Liver (tissue), 9 donors: ENCODE measurements around the gene SLC6A8. TPM values are rescaled to one million over a fixed set of nuclear protein-coding genes. Genes with fewer than 3 reads are reported as not detected.
"Not testable (repeated sequence)": the region's sequence is repeated elsewhere in the genome, so short reads cannot be mapped to it uniquely, and the experiment has no call there.

Source experiments
- DNase-seq: peaks from one replicate; pipeline ENCODE4 v3.0.0-alpha.2; 2017; ENCODE audit warnings: low spot score
- H3K27ac ChIP-seq, 2 donors: one replicate each; pipeline ENCODE4 v1.7.0; 2013; ENCODE audit warnings: inconsistent platforms in 2 of 2, low read length in 2 of 2, control low read depth in 1 of 2, low read depth in 1 of 2, mild to moderate bottlenecking in 1 of 2
- H3K27me3 ChIP-seq, 4 donors: one replicate each; pipeline versions ENCODE4 v1.6.1 to v1.7.0; 2013; ENCODE audit warnings: low read length in 3 of 4, inconsistent platforms in 1 of 4, mild to moderate bottlenecking in 1 of 4, moderate library complexity in 1 of 4; ENCODE audit not compliant: control insufficient read depth in 4 of 4, insufficient read depth in 4 of 4
- H3K36me3 ChIP-seq, 4 donors: one replicate each; pipeline versions ENCODE4 v1.6.1 to v1.7.0; 2013; ENCODE audit warnings: low read length in 3 of 4, mild to moderate bottlenecking in 3 of 4, low read depth in 1 of 4, moderate library complexity in 1 of 4; ENCODE audit not compliant: control insufficient read depth in 4 of 4, insufficient read depth in 3 of 4
- H3K4me1 ChIP-seq, 4 donors: one replicate each; pipeline versions ENCODE4 v1.6.1 to v1.7.0; 2013; ENCODE audit warnings: low read length in 3 of 4, mild to moderate bottlenecking in 3 of 4, moderate library complexity in 1 of 4; ENCODE audit not compliant: control insufficient read depth in 4 of 4, insufficient read depth in 4 of 4
- H3K4me3 ChIP-seq, 3 donors: one replicate each; pipeline versions ENCODE4 v1.6.1 to v1.7.0; 2013; ENCODE audit warnings: low read length in 3 of 3, control low read depth in 1 of 3, low read depth in 1 of 3, mild to moderate bottlenecking in 1 of 3
- H3K9ac ChIP-seq, 2 donors: one replicate each; pipeline ENCODE4 v1.7.0; 2013; ENCODE audit warnings: low read length in 2 of 2, mild to moderate bottlenecking in 2 of 2, moderate library complexity in 2 of 2, control low read depth in 1 of 2, low read depth in 1 of 2
- H3K9me3 ChIP-seq, 4 donors: one replicate each; pipeline versions ENCODE4 v1.6.1 to v1.7.0; 2013; ENCODE audit warnings: low read length in 3 of 4; ENCODE audit not compliant: control insufficient read depth in 4 of 4
- EGR1 ChIP-seq, 2 donors: IDR thresholded peaks; 2 replicates each; pipeline ENCODE4 v1.6.1; 2016 to 2018; ENCODE audit warnings: antibody characterized with exemption in 2 of 2, low read depth in 2 of 2
- FOXA2 ChIP-seq: IDR thresholded peaks from 2 replicates; pipeline ENCODE4 v1.6.1; 2016; ENCODE audit warnings: antibody characterized with exemption
- HNF4A ChIP-seq, 2 donors: conservative IDR thresholded peaks; 2 replicates each; pipeline ENCODE4 v1.6.1; 2016; ENCODE audit warnings: antibody characterized with exemption in 2 of 2, mild to moderate bottlenecking in 2 of 2
- HNF4G ChIP-seq: IDR thresholded peaks from 2 replicates; pipeline ENCODE4 v1.6.1; 2016; ENCODE audit warnings: antibody characterized with exemption
- JUND ChIP-seq, 2 donors: IDR thresholded peaks; 2 replicates each; pipeline ENCODE4 v1.6.1; 2016; ENCODE audit warnings: antibody characterized with exemption in 2 of 2
- NR2F2 ChIP-seq: IDR thresholded peaks from 2 replicates; pipeline ENCODE4 v1.6.1; 2016; ENCODE audit warnings: antibody characterized with exemption
- RAD21 ChIP-seq, 2 donors: IDR thresholded peaks; 2 replicates each; pipeline ENCODE4 v1.6.1; 2016; ENCODE audit warnings: antibody characterized with exemption in 2 of 2, mild to moderate bottlenecking in 2 of 2
- RXRA ChIP-seq, 2 donors: IDR thresholded peaks; 2 replicates each; pipeline ENCODE4 v1.6.1; 2017 to 2018; ENCODE audit warnings: antibody characterized with exemption in 2 of 2, mild to moderate bottlenecking in 1 of 2
- WGBS: extraction: QIAGEN DNeasy Blood & Tissue Kit; methylation state at CpG from one replicate; pipeline ENCODE4 v1.1.7; 2013; 5-methylcytosine and 5-hydroxymethylcytosine counted together
- polyA plus RNA-seq, 2 donors: library from polyadenylated mRNA; stranded (reverse) in 1 of 2; unstranded in 1 of 2; fragments of 200-250 nt in 1 of 2; fragments of >200 nt in 1 of 2; fragmentation: Nextera tagmentation in 1 of 2; extraction: Ambion mirVana in 1 of 2; gene quantifications; one replicate each; pipeline versions ENCODE4 v1.2.1 to v1.2.3, GENCODE V29; 2013 to 2015
- total RNA-seq, 2 donors: library from RNA; depleted of rRNA; stranded (reverse); fragments of >200 nt; gene quantifications; one replicate each; pipeline ENCODE4 v1.2.3, GENCODE V29; 2014
- TF ChIP-seq, protein P1 (sequence below): IDR thresholded peaks from 2 replicates; pipeline ENCODE4 v1.6.1; 2016; ENCODE audit warnings: antibody characterized with exemption
- TF ChIP-seq, protein P2 (sequence below): IDR thresholded peaks from 2 replicates; pipeline ENCODE4 v1.6.1; 2016; ENCODE audit warnings: antibody characterized with exemption
- TF ChIP-seq, protein P3 (sequence below): IDR thresholded peaks from 2 replicates; pipeline ENCODE4 v1.6.1; 2016; ENCODE audit warnings: antibody characterized with exemption
- TF ChIP-seq, protein P4 (sequence below): IDR thresholded peaks from 2 replicates; pipeline ENCODE4 v1.6.1; 2016; ENCODE audit warnings: antibody characterized with exemption, mild to moderate bottlenecking
- donor health status: healthy.
- donor health status: healthy.
- donor health status: healthy.
- donor health status: healthy.
- donor health status: healthy.

The SLC6A8 gene
- total and polyA plus RNA-seq, 4 donors = 0.25 to 44.4 (median 1.4) TPM

DNA sequence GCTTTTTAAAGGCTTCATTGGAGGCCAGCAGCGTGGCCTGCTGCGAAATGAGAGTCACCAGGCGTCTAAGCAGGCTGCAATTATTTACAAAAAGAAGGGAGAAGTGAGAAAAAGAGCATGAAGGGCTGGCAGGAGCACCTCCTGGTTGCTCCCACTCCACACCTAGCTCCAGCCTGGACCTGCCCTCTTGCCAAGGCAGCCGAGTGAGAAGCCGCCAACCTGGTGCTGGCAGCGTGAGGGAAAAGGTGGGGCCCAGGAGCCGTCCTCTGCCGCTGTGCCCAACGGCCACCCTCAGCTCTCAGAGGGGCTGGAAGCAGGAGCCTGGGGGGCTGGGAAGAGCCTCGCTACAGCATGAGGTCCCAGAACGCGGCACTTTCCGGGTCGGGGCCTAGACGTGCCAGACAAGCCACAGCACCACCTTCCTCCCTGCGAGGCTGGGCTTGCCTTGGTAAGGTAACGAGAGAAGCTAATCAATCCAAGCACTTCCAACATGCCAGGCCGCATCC, 16.3 kb downstream of the SLC6A8 start:
- no peak overlapping the region for H3K27ac ChIP-seq
- no peaks in the 10 kb centered on the region for H3K27me3 ChIP-seq
- WGBS = 91% methylated on average over 18 of the region's 18 CpGs
- peaks cover 0 to 23% (median 5%) of the 10 kb centered on the region in 4 donors for H3K36me3 ChIP-seq
- TF ChIP-seq, protein P1, sequence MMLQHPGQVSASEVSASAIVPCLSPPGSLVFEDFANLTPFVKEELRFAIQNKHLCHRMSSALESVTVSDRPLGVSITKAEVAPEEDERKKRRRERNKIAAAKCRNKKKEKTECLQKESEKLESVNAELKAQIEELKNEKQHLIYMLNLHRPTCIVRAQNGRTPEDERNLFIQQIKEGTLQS = no peak
- TF ChIP-seq, protein P2, sequence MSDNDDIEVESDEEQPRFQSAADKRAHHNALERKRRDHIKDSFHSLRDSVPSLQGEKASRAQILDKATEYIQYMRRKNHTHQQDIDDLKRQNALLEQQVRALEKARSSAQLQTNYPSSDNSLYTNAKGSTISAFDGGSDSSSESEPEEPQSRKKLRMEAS = no peak
- TF ChIP-seq, protein P3, sequence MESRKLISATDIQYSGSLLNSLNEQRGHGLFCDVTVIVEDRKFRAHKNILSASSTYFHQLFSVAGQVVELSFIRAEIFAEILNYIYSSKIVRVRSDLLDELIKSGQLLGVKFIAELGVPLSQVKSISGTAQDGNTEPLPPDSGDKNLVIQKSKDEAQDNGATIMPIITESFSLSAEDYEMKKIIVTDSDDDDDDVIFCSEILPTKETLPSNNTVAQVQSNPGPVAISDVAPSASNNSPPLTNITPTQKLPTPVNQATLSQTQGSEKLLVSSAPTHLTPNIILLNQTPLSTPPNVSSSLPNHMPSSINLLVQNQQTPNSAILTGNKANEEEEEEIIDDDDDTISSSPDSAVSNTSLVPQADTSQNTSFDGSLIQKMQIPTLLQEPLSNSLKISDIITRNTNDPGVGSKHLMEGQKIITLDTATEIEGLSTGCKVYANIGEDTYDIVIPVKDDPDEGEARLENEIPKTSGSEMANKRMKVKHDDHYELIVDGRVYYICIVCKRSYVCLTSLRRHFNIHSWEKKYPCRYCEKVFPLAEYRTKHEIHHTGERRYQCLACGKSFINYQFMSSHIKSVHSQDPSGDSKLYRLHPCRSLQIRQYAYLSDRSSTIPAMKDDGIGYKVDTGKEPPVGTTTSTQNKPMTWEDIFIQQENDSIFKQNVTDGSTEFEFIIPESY = no peak
- TF ChIP-seq NR2F2 = no peak
- TF ChIP-seq FOXA2 = no peak
- TF ChIP-seq HNF4G = no peak
- TF ChIP-seq EGR1 (IDR thresholded peaks at IDR 0.05; ENCODE audit: low read depth in 2 of 2) = no peak
- H3K9me3 ChIP-seq = no peaks in the 10 kb centered on the region
- no peak overlapping the region for H3K9ac ChIP-seq
- DNase-seq = no peak
- no peak overlapping the region for H3K4me3 ChIP-seq
- no peaks in the 10 kb centered on the region for H3K4me1 ChIP-seq

DNA sequence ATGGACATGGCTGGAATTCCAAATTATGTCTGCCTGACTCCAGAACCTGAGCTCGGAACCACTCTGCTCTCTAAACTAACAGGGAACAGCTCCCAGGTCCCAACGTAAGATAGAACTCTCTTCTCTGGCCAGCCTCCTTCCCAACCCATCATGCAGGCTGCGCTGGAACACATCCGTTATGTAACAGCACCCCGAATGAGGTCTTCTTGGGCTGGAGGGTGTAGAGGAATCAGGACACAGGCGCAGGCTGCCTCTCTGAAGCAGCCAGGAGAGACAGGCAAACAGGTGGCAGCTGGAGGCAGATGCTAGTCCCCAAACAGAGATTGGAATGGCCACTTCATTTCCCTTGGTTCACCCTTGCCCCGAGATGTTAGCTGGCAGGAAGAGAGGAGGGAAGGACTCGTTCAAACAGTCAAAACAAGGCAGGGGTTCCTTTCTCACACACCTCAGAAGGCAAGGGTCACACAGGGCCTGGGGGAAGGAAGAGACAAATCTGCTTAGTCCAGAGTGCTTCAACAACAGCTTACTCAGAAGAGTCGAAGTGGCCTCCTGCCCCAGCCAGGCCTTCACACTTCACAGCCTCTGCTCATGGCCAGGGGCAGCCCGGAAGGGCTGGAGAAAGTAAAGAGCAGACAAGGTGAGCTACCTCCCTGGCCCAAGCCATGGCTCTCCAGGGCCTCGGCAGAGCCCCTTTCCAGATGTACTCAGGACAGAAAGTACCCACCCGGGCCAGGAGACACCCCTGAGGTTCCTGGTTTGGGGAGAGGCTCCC, 17.1 kb downstream of the SLC6A8 start:
- 90% methylated on average over 11 of the region's 12 CpGs for WGBS
- peaks cover 0 to 26% (median 6%) of the 10 kb centered on the region in 4 donors for H3K36me3 ChIP-seq
- not testable (repeated sequence) for DNase-seq, H3K4me1 ChIP-seq, H3K27ac ChIP-seq, H3K9ac ChIP-seq, H3K27me3 ChIP-seq, H3K4me3 ChIP-seq, H3K9me3 ChIP-seq

DNA sequence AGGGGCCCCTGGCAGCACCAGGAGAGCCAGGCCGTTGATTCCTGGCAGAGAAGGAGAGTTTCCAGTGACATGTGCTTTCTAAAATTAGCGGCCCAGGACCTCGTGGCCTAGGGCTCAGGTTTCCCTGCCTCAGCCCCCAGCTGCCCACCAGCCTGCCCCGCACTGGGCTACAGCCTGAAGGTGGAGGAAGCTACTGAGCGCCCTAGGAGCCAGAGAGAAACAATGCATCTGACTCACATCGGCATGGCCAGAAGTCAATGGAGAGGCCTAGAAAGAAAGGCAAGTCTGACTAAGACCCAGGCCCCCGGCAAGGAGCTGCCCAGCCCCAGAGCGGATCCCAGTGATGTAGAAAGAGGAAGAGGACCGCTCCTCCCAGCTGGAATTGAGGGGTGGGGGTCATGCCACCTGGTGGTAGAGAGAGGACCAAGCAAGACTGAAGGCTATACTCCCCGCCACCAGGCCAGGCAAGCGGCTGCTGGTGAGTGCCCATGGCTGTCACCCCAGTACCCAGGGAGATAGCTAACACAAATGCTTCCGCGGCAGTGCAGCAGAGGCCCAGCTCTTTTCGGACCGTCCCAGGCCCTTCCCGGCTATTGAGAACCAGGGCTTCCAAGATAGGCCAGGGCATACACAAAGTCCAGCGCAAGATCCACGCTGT, 17.8 kb downstream of the SLC6A8 start:
- H3K9ac ChIP-seq, H3K27ac ChIP-seq, H3K4me3 ChIP-seq, H3K9me3 ChIP-seq, H3K27me3 ChIP-seq, H3K4me1 ChIP-seq, DNase-seq: not testable (repeated sequence)
- WGBS = 93% methylated on average over 18 of the region's 18 CpGs
- peaks cover 3 to 33% (median 6%) of the 10 kb centered on the region in 4 donors for H3K36me3 ChIP-seq

DNA sequence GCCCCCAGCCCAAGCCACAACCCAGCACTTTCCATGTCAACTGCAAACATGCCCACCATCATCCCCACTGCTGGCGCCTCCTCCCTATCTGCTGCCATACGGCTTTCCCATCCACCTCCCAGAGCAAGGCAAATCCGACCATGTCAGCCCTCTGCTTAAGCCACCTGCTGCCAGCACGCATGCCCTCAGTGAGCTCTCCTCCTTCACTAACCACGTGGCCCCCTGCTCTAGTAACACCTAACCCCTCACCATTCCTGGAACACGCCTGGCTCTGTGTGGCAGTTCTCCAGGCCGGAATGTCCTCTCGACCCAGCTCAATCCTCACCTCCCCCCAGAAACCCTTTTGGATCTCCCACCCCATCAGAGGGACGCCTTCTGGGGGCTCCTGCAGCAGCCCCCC, 19.1 kb downstream of the SLC6A8 start:
- 94% methylated on average over 9 of the region's 9 CpGs for WGBS
- Histone ChIP-seq H3K27me3 (no peaks in the 10 kb centered on the region), H3K4me3 (no peak overlapping the region), H3K9me3 (no peaks in the 10 kb centered on the region), H3K27ac (no peak overlapping the region), H3K4me1 (no peaks in the 10 kb centered on the region), H3K36me3 (peaks cover 3 to 26% (median 5%) of the 10 kb centered on the region in 4 donors), H3K9ac (no peak overlapping the region)
- DNase-seq = no peak
- TF ChIP-seq NR2F2 (no peak), RXRA (IDR thresholded peaks at IDR 0.05) (no peak), HNF4G (no peak), RAD21 (IDR thresholded peaks at IDR 0.05) (no peak), JUND (IDR thresholded peaks at IDR 0.05) (no peak), FOXA2 (no peak), HNF4A (conservative IDR thresholded peaks at IDR 0.05) (no peak)
- TF ChIP-seq, protein P1 = no peak
- TF ChIP-seq, protein P3 = no peak
- TF ChIP-seq, protein P4, sequence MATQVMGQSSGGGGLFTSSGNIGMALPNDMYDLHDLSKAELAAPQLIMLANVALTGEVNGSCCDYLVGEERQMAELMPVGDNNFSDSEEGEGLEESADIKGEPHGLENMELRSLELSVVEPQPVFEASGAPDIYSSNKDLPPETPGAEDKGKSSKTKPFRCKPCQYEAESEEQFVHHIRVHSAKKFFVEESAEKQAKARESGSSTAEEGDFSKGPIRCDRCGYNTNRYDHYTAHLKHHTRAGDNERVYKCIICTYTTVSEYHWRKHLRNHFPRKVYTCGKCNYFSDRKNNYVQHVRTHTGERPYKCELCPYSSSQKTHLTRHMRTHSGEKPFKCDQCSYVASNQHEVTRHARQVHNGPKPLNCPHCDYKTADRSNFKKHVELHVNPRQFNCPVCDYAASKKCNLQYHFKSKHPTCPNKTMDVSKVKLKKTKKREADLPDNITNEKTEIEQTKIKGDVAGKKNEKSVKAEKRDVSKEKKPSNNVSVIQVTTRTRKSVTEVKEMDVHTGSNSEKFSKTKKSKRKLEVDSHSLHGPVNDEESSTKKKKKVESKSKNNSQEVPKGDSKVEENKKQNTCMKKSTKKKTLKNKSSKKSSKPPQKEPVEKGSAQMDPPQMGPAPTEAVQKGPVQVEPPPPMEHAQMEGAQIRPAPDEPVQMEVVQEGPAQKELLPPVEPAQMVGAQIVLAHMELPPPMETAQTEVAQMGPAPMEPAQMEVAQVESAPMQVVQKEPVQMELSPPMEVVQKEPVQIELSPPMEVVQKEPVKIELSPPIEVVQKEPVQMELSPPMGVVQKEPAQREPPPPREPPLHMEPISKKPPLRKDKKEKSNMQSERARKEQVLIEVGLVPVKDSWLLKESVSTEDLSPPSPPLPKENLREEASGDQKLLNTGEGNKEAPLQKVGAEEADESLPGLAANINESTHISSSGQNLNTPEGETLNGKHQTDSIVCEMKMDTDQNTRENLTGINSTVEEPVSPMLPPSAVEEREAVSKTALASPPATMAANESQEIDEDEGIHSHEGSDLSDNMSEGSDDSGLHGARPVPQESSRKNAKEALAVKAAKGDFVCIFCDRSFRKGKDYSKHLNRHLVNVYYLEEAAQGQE = no peak
